NK-92 treated with Interleukin-12 subunit alpha and Interleukin-12 subunit beta, amount 100 ng/mL, for 24 hours (cell line): ENCODE measurements around the gene ZBTB20.

ENCODE experiments used
- DNase-seq: peaks from one replicate; lab custom pipeline; 2025; lab: John Stamatoyannopoulos, UW

ZBTB20 gene

DNA sequence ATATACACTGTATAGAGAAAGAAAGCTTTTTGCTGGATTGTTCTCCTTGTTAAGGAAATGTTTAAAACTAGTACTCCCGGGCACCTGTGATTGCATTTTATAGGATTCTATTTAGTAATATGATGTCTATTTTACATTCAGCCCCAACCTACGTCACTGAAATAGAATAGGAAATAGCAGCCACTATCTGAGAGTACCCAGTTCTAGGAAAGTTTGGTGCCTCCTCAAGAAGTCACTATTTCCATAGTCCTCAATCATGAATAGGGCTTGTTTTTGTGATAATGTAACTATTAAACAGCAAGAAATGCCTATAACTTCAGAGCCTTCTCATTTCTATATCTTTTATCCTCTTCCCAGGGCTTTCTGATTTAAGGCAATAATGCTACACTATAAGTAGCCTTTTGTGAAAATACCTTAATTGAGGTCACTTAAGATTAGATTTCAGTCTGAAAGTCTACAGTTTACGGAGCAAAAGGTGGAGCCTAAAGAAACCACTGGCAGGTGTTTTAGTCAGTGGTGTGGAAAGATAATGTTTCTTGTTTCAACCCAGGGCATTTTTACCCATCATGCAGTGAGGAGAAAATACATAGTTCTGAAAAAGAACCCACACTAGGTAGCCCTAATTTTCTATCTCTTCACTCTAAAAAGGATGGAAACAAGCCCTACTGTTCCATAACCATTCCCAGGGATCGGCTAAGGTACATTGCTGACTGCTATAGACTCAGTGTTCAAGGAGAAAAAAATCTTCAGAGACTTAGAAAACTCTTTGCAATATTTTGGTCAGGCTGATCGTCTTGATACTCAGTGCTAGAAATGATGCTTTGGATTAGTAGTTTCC, 814.5 kb downstream of the ZBTB20 start:
- DNase-seq: no peak

DNA sequence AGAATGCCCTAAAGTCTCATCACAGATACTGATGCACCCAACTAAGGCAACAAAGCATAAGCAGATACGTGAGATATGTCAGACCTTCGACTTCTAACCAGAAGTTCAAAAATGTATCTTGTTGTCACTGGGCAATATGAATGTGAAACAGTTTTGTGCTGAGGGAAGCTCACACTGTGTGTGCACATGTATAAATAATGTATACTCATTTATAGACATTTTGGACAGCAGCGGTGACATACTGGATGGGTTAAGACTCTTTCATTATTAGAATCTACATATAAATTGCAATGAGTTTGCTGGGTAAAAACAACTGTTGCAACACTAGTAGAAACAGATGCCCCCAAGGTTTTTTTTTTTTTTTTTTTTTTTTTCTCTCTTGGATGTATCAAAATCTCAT, 815.4 kb downstream of the ZBTB20 start:
- DNase-seq: no peak

DNA sequence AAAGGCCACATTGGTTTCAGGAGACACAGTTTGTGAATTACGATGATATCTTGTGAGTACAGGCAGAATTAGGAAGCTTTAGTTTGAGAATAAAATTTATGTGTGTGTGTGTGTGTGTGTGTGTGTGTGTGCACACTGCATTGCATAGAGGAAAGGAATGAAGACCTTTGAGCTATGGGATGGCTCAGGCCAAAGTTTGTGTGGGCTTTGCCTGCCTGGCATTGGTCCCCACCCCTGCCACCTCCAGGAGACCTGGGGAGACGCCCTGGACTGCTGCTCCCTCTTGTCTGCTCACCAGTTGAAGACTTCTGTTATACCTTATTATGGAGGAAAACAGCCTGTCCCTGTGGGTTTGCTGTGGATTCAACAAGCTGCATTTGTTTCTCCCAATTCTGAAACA, 816.1 kb downstream of the ZBTB20 start:
- DNase-seq: no peak

DNA sequence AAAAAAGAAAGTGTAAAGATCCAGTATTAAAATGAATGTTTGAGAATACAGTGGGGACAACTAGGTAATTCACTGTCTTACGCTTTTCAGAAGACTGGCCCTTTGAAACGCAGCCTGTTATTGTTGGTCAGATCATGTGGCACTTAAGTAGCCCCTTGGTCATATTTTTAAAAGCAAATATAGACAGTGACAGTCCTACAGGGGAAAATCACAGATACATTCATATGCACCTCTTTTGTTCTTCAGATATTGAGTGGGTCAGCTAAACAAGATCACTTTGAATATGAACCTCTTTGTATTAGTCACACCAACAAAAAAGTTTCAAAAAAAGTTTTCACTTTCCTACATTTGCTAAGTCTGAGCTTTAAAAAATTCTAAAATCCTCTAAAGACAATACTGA, 817.3 kb downstream of the ZBTB20 start:
- DNase-seq: no peak

DNA sequence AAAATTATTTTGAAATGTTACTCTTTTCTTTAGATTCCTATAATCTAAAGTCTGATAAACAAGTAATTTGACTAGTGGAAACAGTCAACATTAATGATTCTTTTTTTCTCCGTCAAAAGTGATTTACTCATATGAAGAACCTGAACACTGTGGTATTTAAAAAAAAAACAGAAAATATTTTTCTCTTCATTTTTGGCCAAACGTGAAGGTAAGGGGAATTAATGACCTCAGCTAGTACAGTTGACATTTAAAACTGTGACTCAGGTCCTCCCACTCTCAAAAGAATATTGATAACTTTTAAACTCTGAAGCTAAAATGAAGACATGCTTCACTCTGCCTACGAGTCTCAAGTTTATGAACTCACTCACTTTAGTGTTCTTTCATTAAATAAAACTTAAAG, 818.7 kb downstream of the ZBTB20 start:
- no peak for DNase-seq

DNA sequence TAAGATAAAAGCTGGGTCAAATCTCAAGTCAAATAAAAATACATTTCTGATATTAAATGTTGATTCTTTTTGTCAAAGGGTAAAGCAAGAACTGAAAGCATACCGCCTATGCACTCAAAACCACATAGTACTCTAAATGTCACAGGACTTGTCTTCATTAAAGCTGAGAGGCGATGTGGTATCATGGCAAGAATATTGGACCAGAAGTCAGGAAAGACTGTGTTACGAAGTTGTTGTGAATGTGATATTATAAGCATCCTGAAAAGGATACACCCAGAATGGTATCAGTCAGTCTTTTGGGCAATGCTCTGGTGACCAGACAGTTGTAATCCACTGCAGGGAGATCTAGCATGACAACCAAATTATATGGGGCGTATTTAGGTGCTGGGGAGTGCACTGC, 819.4 kb downstream of the ZBTB20 start:
- no peak for DNase-seq

DNA sequence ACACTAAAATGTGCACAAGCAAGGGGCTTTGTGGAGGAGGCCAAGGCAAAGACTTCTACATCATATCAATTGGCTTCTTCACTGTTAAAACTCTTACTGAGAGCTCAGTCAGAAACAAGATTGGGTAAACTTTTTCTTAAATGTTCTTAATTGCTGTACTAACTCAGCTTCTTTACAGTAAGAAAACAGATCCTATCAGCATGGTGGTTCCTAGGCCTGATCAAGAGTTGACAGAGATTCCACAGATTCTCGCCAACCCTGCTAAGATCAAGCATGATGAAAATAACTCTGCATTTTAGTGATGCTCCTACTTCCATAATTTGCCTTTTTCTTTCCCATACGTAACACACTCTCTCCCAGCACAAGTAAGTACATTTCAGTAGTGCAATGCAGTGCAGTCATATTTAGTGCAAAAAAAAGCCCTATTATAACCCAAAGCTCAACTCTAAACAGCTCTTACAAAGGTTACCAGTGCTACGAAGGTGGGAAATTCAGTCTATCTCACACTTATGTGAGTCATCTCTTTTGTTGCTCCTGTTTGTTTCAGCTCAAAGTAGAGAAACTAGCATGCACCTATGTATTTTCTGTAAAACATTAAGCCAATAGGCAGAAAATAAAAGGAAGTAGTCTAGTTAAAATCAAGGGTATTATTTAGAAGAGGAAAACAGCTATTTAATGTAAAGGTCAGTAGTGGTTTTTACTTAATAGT, 823.4 kb downstream of the ZBTB20 start:
- no peak for DNase-seq

DNA sequence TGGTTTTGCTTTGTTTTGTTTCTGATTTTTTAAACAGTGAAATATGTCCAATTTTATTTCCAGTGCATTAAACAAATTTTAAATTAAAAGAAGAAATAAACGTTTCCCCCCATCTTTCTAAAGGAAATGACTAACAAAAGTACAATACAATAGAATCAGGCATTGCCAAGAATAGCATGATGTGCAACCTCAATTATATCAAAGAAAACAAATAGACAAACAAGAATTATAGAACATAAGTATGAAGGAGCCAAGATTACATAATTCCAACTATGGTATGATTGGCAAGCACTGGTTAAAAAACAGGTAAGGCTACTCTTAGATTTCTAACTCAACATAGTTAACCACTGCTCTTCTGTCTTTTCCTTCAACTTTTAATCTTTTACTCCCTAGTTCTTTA, 826.8 kb downstream of the ZBTB20 start:
- no peak for DNase-seq

DNA sequence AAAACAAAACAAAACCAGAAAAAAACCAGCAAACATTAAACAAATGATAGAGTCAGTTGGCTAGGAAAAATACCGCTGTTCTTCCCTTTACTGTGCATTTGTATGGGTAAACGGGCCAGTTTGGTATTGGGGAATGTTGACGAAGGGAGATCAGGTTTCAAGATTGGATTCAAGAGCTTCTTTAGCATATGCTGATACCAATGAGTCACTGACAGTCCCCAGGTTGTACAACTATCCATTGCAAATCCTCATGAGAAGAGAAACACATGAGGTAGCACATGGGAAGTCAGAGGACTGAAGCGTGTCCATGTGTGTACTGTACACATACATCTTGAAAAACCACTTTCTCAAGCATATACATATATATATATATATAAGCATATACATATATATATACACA, 827.6 kb downstream of the ZBTB20 start:
- DNase-seq: no peak

DNA sequence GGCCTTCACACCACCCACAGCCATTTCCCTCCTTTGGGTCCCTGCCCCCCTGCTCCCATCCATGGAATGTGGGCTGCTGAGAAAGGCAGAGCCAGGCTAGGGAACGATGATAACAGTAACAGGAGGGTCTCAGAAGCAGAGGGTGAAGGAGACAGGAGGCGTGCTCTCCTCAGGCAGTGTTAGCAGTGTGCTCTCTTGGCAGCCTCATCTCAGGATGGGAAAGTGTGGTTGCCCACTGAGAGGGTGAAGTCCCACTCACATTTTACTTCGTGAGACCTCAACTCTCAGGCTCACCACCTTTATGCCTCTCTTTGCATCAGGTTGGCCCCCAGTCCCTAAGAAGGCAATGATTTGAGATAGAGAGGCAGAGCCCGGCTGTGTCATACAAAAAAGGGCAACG, 828.8 kb downstream of the ZBTB20 start:
- DNase-seq: no peak

DNA sequence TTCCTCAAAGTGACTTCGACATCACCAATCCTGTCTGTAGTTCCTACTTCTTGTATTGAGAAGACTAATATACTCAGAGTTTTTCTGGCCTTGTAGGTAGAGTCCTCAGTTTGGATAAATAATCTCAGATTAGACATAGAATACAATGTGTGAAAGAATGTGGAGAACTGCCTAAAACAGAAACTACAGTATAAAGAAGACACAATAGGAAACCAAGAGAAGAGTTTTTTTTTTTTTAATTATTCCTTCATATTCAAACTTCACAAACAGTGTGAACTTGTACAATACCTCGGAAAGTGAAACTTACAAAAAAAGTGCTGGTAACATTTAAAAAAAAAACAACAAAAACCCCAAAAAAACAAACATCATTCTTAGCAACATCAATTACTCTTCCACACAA, 832.8 kb downstream of the ZBTB20 start:
- no peak for DNase-seq

DNA sequence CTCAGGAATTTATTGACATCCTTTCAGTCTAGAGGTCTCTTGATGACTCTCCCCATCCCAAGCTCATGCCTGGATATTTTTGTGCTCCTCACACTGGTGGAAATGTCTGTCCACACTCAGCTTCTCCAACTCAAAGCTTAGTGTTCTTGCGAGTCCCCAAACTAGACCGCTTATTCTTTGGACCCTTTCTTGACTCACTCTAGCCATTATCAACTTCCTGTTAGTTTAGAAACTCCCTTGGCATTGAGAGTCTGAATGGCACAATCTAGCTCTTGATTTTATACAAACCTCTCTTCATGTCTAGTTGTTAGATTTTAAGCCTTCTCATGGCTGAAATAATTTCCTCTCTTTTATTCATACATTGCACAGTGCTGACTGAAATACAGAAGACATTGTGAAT, 833.7 kb downstream of the ZBTB20 start:
- no peak for DNase-seq

DNA sequence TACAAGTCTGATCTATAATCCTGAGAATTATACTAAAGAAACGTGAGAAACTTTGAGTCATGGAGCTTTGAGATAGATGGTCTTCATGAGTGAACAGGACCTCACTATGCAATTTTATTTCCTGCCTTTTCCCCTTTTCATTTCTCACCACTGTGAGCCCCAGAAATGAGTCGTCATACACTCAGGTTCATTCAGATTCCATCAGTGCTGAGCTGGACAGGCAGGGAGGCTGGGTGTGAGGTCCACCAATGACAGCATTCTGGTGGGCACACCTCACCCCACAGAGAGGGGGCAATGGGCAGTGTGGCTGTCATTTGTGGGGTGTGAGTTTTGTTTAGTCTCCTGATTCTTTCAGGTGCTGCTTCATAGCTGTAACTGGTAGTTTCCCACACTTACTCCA, 836.4 kb downstream of the ZBTB20 start:
- DNase-seq: no peak

DNA sequence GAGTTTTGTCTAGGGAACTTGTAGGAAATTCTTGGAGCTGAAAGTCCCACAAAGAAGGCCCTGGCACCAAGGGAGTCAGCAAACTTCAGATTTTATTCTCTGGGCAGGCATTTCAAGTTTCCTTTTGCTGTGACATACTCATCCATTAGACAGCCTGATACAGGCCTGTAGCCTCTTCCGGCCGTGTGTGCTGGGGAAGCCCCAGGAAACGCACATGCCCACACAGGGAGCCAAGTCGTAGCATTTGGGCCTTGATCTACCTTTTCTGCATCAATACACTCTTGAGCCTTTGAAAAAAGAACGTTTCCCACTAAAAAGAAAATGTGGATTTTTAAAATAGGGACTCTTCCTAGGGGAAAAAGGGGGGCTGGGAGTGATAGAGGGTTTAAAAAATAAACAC, 838.3 kb downstream of the ZBTB20 start:
- DNase-seq: no peak

DNA sequence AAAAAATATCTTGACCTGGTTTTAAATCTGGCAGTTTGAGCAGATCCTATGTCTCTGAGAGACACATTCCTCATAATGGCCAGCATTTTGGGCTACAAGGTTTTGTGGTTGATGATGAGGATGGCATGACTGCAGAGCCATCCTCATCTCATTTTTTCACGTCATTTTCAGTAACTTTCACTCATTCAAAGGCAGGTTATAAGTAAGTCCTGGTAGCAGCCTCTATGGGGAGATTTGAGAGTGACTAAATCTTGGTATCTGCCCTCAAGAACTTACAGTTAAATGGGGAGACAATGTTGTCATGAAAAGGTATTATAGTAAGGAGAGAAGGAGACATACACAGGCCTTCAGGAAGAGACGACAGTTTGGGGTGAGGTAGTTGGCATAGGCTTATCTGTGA, 838.7 kb downstream of the ZBTB20 start:
- no peak for DNase-seq

DNA sequence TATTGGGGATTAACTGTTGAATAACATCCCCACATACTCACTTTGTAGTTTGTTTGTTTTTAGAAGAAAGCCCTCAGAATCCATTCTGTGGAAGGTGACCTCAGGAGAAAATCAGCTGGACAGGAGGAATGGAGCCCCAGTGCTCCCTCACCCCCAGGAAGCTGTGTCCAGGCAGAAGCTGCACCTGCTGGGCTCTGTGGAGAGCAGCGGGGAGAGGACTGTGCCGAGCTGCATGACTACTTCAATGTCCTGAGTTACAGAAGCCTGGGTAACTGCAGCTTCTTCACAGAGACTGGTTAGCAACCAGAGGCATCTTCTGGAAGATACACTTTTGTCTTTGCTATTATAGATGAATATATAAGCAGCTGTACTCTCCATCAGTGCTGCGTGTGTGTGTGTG, 839.3 kb downstream of the ZBTB20 start:
- DNase-seq: no peak

DNA sequence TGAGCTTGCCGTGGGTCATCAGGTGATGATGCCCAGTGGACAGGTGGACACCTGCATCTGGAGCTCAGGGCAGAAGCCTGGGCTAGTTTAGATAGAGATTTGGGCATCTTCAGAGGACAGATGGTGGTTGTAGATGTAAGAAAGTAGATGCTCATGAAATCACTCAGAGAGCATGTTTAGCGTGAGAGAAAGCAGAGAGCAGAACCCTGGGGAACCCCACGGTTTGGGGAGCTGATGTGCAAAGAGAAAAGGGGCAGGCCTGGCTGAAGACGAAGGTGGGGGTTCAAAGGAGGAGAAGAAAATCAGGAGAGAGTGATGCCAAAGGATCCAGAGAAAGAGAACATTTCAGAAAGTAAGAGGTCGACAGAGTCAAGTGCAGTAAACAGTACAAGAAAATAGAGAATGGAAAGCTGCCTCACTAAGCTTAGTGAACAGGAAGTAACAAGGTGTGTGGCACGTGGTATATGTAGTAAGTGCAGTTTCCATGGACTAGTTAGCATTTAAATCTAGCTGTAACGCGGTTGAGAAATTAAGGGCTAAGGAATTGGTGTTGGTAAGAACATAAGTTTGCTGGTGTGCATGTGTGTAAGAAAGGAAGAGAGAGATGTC, 839.8 kb downstream of the ZBTB20 start:
- DNase-seq: no peak

DNA sequence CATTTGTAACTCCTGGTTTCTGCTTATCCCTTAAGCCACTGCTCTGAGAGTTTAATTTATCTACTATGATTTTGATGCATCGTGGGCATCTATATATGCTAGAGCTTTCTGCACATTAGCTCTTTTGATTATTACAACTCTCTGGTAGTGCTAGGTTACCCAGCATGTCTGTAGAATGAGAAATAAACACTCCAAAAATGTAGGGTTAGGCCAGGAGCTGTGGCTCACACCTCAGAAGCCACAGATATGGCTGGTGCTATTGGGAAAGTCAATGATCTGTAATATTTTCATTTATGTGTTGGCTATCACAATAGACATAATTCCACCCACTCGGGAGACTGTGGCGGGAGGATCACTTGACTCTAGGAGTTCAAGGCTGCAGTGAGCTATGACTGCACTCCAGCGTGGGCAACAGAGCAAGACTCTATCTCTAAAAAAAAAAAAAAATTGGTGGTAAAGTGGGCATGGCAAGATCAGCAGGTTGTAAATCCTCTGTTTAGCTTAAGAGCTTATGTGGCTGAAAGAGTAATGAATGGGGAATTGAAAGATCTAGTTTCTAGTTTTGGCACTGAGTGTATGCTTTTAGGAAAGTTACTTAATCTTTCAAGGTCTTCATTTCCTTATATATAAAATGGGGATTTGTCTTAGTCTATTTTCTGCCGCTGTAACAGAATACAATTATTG, 847.0 kb downstream of the ZBTB20 start:
- no peak for DNase-seq

DNA sequence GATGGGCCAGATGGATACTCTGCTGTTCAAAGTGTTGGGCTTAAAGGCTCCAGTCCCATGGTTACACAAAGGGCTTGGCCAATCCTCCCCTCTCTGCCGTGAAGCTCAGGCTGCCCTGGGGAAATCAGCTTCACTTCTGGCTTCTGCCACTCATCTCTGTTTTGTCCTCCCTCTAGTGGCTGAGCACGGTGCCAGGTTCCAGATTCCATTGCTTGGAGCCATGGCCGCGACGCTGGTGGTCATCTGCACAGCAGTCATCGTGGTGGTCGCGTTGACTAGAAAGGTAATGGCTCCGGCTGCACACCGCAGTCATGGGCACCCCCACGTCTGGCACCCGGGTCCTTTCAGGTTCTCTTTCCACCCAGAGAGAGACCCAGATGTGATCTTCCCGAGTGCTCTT, 847.7 kb downstream of the ZBTB20 start:
- DNase-seq: no peak

DNA sequence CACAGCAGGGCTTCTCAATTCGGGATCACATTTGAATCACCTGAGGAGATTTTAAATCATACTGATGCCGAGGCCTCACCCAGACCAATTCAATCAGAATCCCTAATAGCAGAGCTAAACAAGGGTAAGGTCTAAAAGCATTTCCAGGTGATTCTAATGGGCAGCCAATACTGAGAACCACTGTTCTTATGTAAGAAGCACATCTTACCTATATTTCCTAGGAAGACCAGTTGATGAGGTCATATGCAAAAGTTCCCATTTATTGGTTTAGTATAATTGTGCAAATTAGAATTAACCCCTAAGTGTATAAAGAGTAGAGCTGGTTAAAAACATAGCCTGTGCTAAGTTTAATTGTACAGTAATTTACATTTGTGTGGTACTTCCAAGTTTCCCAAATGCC, 851.1 kb downstream of the ZBTB20 start:
- no peak for DNase-seq

DNA sequence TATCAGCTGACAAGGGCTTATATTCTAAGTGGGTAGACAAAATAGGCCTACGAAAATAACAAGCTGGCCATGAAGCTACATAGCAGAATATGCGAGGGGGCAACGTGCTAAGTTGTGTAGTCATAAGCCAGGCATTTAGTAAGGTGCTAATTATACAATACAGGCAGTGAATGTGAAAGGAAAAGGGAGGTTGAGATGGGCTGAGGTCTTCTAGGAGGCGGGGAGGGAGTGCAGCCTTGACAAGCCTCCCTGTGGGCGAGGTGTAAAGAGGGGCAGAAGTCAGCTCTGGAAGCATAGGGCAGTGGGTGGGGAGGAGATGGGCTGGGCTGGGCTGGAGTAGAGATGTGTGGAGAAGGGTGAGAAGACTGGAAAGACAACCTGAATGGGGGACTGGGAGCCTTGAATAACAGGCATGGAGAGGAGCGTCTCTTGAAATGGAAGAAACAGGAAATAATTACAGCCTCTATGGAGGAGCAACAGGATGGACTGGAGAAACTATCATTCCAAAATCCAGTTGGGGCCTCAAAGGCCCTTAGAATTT, 852.1 kb downstream of the ZBTB20 start:
- DNase-seq: peak; percentile 44

DNA sequence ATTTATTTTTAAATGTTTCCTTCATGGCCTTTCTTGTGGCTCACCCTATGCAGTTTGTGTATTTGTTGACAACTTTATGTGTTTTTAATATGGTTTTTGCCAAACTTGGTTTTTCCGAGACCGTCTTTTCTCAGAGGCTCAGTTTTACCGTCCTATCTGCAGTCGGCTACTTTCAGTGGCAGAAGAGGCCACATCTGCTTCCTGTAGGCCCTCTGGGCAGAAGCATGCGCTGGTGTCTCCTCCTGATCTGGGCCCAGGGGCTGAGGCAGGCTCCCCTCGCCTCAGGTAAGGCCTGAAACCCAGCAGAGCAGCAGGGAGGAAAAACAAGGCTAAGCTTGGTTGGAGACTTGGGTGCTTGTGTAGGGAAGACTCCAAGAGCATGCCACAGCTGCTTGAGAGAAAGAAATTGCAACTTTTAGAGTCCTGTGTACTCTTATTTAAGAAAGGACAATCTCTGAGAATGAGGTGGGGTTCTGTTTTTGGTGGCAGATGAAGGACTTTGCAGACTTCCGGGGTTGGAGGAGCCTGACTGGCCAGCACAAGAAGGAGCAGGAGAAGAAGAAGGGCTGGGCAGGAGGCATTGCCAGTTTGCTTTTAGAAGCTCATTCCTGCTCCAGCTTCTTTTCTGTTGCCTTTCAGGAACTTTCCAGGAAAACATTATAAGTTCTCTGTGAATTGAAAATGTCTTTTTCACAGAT, 853.1 kb downstream of the ZBTB20 start, which contains the start of gene TIGIT:
TSS of gene TIGIT (plus strand) at position 191 of the 698 bp plus-strand sequence. CDS start at position 225, 34 bp downstream.
- no peak for DNase-seq
